ENCODE measurements around the gene MAB21L3.
"Not testable (repeated sequence)": the region's sequence is repeated elsewhere in the genome, so short reads cannot be mapped to it uniquely, and the experiment has no call there.

The MAB21L3 gene

DNA sequence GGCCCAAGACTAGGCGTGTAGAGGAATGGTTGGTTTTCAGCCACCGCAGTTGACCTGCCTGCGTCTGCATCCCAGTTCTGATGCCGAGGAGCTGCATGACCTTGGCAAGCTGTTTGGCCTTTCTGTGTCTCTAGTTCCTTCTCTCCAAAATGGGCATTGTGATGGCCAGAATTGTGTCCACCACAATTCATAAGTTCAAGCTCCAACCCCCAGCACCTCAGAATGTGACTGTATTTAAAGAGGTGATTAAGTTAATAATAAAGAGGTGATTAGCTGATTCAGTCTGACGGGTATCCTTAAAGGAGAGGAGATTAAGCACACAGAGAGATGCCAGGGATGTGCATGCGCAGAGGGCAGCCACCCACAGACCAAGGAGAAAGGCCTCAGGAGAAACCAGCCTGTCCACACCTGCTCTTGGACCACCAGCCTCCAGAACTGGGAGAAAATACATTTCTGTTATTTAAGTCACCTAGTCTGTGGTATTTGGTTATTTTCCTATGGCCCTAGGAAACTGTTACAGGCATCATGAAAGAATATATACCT is 28.5 kb downstream of the MAB21L3 start:
- DNase-seq: no peak

DNA sequence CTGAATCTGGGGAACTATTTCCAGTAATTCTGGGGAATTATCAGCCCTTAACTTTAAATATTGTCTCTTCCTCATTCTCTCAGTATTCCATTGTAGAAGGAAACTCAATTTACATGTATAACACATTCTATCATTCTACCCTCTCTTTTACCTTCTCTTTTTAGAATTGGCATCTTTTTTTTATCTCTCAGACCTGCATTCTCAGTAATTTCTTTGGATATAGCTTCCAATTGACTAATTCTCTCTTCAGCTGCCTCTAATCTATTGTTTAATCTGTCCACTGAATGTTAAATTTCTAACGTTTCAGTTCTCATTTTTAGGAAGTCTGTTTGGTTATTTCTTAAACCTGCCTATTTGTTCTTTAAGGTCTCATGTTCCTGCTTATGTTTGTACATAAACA is 33.0 kb downstream of the MAB21L3 start:
- no peak for DNase-seq

DNA sequence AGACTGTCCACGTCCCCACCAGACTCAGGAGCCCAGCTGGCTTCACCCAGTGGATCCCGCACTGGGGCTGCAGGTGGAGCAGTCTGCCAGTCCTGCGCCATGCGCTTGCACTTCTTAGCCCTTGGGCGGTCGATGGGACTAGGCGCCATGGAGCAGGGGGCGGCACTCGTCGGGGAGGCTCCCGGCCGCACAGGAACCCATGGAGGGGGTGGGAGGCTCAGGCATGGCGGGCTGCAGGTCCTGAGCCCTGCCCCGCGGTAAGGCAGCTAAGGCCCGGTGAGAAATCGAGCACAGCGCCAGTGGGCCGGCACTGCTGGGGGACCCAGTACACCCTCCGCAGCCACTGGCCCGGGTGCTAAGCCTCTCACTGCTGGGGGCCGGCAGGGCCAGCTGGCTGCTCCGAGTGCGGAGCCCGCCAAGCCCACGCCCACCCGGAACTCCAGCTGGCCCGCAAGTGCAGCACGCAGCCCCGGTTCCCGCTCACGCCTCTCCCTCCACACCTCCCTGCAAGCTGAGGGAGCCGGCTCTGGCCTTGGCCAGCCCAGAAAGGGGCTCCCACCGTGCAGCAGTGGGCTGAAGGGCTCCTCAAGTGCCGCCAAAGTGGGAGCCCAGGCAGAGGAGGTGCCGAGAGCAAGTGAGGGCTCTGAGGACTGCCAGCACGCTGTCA is 35.4 kb downstream of the MAB21L3 start:
- not testable (repeated sequence) for DNase-seq

DNA sequence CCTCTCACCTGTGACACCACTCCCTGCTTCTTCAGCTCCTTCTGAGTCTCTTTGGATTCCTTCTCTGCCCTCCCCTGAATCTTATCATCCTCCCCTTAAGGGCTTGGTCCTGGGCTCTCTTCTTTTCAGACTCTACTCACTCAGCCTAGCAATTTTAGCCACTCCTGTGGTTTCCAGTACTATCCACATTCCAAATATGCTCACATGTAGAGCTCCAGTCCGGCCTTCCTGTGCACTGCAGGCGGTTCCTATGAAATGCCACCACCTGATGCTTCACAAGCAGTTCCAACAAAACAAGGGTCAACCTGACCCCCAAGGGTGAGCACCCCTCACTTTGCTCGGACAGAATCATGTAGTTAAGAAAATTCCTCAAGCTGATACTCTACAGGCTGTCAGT is 35.9 kb downstream of the MAB21L3 start:
- DNase-seq: no peak

DNA sequence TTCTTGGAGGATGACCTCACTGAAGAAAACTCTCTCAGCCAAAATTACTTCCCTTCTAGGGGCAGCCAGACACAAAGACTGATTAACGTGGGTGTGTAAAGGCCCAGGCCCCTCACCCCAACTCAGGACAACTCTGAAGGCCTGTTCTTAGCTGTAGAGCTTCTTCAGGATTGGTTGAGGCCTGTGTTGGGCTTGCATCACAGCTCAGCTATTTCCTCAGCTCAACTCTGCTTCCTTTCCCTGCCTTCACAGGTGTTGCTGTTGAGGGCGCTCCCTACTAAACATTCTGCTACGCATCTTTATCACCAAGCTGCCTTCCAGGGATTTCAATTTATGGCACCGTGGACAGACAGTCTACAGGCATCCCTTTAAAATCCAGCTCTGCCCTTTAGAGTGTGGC is 36.8 kb downstream of the MAB21L3 start:
- no peak for DNase-seq

DNA sequence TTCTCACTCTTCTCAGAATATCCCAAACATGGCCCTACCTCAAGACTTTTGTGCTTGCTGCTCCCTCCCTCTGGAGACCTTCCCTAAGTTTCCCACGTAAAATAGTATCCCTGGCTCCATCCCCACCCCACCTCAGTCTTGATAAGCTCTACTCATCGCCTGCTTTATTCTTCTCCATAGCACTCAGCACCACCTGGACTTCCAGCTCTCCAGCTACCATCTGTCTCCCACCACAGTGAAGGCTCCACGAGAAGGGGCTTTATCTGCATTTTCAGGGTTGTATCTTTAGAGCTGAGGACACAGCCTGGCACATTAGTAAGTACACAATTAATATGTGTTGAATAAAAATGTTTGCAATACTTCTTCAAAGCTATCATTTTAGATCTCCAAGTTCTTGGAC is 37.8 kb downstream of the MAB21L3 start:
- no peak for DNase-seq

DNA sequence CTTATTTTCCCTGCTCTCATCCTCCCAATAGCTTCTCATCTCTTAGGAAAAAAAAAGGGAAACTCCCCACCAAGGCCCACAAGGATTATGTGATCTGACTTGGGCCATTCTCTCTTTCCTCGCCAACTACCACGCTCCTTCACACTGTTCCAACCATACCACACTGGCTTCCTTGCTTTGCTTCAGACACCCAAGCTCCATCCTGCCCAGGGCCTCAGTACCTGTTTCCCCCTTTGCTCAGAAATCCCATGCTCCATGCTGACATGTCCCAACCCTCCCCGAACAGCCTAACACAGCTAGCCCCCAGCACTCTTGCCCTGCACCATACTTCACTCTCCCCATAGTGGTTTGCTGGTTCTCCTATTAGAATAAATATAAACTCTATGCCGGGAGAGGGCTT is 39.2 kb downstream of the MAB21L3 start:
- no peak for DNase-seq

DNA sequence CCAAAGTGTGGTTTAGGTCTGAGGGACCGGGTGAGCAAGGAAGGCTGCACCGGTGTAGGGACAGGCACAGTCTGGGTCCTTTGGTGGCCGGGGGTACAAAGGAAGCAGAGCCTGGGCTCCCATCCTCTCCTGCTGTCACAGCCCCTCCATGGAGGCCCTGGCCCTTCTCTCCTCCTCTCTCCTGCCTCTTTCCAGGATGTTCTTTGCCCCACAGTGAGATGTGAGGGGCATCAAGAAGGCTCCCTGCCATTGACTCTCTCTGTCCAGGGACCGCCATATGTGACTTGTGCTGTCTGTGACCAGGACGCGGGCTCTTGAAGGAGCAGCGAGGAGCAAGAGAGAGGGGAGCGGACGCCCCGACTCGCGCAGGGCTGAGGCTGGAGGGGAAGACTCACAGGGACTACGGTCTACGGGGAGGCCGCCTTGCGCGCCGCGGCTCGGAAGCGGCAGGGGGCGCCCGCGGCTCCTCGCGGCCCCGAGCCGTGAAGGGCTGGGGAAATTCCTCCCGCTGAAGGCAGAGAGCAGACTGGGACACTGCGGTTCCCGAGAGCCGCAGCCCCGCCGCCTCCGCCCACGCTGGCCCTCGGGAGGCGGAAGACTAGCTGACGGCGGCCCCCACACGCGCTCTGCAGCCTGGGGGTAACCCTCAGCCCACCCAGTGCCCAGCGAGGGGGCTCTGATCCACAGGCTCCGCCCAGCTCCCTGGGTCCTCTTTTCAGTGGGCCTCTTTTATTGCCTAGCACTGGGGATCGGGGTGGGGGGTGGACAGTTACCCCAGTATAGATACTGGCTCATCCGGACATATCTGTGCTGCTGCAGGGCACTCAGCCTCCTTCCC is 40.8 kb downstream of the MAB21L3 start:
- peak; percentile 70 for DNase-seq

DNA sequence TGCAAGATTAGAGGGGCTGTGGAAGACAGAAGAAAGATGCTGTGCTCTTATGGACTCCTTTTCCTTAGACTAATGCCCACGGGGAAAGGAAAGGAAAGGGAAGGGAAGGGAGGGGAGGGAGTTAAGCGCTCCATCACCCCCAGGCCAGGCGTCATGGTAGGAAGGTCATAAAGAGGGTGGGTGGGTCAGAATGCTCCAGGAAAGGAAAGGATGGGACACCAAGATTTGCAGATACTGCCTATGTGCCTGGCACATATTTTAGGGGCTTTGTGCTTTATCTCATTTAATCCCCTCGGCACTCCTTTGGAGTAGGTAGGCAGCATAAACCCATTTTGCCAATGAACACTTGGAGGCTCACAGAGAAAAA is 41.4 kb downstream of the MAB21L3 start:
- DNase-seq: no peak

DNA sequence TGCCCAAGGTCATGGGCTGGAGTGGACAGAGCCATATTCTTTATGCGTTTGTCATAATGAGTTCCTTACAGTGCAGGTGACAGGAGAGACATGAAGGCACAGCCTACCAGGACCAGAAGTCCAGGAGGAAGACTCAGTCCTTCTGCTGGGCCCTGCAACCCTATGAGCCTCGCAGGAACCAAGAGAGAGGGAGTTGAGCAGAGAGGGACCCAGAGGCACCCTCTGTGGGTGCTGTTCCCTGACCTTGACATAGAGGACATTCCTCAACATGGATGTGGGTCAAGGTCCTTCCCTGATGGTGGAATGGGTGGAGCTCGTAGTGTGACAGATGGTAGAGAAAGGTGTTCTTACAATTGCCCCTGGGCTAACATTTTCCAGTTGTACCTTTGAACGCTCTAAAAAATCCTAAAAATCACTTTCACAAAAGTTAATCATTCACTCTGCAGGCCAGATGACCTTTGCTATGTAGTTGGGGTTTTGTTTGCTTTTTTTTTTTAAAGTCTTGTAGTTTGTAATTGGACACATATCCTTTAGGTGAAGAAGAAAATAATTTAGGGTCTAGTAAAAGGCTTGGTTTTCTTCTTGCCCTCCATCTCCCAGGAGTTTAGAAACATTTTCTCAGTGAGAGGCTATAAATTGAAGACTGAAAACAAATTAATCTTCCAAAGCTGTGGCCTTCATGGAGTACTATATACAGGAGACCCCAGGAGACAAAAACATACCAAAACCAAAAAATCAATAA is 41.9 kb downstream of the MAB21L3 start:
- DNase-seq: no peak

DNA sequence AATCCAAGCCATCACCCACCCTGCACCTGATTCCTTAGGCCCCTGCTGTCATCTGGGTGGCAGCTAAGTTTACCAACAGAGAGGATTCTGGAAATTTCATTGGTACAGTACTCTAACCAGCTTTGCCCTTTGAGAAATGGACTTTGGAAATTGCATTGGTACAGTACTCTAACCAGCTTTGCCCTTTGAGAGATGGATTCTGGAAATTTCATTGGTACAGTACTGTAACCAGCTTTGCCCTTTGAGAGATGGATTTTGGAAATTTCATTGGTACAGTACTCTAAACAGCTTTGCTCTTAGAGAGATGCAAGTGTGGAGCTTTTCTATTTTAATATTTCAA is 42.5 kb downstream of the MAB21L3 start:
- no peak for DNase-seq

DNA sequence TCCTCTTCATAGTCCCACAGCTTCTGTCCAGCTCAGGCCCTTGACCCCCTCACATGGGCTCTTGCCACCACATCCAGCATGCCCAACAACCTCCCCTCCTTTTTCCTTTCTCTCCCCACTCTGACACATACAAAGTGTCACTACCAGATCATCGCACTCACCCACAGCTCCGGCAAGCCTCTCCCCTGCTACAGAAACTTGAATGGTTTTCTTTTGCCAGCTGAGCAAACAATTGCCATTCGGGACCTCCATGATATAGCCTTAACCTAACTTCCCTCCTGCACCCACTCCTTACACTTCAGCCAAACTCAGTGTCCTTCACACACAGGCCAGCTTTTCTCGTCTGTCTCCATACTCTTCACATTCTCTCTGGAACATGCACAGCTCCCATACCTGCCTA is 43.3 kb downstream of the MAB21L3 start:
- DNase-seq: no peak

DNA sequence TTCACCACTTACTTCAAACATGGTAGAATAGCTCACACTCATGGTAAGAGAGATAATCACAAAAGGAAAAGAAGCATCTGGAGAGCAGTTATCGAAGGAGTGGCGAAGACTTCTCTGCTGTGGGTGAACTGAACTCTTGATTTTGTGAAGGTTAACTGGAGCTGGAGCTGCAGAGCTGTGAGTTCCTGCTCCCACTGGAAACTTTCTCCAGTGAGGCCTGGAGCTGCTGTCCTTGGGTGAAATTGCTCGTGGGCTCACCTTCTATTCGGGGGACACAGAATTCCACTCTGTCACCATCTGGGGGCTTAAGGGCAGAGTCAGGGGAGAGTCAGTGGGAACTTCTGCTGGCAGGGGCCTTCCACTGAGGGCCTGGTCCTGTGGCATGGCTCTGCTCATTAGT is 45.9 kb downstream of the MAB21L3 start:
- no peak for DNase-seq

DNA sequence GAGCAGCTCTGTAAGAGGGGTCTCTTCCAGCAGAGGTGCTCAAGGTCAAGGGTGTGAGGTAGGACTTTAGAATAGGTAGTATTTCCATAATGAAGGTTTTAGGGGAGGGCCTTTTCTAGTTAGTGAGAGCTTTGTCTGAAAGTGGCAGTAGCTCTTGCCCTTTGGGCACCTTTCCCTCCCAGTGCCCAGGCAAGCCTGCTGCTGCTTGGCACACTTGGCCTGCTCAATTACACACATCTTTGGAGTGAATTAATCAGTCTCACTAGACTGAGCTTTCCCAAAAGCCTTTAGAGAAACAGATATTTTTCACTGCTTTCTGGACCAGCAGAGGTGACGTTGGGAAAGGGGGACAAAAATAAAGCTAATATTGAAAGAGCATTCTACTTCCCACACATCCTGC is 48.0 kb downstream of the MAB21L3 start:
- DNase-seq: no peak

DNA sequence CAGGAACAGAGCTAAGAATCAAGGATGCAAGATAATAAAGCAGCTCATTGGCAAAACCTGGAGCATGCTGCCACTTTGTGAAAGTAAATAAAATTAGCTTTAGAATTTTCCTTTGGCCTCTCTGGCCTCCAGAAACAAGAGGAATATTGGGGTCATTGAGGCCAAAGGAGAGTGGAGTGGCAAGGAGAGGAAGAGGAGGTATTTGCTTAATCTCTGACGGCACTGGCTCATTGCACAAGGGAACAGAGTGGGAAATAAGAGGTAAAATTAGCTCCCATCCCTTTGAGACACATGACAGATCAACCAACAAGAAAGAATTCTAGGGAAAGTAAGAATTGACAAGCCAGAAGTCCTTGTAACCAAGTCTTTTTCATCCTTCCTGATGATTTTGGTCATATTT is 48.4 kb downstream of the MAB21L3 start:
- no peak for DNase-seq

DNA sequence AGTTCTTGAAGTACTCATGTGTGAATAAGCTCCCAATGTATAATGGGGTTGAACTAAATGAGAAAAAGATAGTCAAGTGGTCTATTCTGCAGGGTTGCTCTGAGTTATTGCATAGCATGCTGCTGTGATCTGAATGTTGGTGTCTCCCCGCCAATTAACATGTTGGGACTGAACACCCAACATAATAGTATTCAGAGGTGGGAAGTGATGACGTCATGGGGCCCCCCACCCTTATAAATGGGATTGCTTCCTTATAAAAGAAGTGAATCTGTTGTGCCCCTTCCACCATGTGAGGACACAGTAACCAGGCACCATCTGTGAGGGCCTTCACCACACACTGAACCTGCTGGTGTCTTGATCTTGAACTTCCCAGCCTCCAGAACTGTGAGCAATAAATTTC is 50.2 kb downstream of the MAB21L3 start:
- no peak for DNase-seq

DNA sequence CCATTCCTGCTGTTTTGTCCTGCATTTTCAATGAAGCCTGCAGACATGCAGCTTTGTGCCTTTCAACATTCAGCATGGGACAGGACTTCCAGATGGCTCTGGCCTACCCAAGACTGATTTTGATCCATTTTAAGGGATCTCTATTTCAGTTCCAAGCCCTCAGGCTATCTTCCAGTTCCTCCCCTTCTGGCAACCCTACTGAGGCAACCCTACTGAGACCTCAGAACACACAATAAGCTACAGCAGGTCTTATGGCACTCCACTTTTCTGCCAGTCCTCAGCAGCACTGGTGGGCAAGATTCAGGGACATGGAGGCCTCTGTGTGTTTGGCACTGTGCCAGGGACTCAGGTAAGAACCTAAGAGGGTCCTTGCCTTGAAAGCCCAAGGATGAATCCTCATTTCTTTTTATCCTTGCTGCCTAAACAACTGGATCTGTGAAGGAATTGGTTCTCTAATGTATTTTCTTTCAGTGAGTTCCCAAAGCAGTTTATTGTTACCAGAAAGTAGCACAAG is 50.7 kb downstream of the MAB21L3 start:
- no peak for DNase-seq

DNA sequence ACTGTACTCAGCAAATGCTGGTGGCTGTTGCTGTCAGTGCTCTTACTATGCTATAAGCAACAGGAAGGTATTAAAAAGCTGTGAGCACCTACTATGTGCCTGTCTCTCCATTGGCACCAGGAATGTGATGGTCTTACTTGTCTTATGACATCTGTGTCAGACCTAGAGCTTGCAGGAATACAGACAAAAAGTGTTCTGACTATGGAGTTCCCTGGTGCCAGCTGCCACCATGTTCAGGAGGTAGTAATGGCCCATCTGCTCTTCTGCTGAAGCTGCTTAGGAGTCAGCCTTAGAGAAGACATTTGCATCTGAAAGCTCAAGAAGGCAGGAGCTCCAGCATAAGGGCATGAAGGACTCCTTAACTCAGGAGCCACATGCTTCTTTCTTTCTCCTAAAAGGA is 52.3 kb downstream of the MAB21L3 start:
- DNase-seq: no peak

DNA sequence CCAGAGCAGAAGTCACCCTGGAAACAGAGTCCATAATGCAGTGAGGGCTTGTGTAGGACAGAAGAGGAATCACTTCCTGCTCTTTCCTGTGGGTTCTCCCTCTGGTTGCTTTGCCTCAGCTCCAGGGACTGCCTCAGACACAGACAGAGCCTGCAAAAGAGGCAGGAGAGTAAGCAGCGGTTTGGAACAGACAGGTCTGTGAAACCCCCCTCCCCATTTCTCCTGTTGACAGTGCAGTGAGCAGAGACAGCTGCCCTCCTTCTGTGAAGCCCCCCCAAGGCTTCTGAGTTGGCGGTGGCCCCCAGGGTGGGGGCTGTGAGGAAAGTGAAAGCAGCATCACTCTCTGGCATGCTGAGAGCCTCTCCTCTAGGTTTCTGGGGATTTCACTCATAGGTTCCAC is 53.0 kb downstream of the MAB21L3 start:
- no peak for DNase-seq

DNA sequence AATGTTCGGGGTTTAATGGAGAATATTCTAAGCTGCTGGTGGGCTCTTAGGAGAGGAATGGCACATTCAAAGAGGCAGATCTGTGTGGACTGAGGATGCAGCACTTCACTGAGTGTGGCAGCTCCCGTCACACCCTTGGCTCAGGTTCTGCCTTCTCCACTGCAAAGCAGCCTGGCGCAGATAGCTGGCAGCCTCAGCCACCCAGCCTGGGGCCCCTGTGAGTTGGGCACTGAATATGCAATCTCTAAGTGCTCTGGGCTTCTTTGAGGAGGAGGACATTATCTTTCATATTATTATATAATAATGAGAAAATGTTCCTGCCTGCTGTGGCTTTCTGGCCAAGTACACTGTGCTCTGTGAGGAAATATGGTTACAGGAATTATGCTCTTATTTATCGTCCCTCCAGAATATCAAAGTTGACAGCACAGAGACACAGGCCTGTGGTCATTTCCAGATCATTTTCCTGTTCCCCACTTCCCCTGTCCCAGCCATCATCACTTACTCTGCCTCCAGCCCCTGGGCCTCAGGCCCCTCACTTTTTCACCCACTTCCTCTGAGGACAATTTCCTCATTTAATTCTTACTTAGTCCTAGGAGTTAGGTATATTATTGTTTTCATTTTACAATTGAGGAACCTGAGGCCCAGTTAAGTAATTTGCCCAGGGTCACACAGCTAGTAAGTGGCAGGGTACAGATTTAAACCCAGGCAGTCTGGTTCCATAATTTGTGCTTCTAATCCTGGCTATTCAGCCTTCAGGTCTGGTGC is 53.6 kb downstream of the MAB21L3 start:
- no peak for DNase-seq

DNA sequence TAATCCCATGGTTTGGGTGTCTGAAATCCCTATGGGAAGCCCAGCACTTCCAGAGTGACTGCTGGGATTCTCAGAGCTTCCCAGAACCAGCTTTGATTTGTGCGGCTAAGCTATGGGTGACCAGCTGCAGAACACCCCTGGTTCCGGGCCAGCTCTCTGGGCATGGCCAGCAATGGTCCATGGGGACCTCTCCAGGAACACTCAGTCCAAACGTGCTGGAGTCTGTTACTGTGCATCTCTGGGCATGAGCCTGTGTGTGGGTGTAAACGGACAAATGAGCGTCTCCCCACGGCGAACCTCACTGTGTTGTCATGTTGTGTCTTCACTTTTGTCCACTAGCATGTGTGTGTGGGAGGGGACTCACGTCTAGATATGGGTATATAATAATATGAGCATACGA is 54.4 kb downstream of the MAB21L3 start:
- DNase-seq: no peak

DNA sequence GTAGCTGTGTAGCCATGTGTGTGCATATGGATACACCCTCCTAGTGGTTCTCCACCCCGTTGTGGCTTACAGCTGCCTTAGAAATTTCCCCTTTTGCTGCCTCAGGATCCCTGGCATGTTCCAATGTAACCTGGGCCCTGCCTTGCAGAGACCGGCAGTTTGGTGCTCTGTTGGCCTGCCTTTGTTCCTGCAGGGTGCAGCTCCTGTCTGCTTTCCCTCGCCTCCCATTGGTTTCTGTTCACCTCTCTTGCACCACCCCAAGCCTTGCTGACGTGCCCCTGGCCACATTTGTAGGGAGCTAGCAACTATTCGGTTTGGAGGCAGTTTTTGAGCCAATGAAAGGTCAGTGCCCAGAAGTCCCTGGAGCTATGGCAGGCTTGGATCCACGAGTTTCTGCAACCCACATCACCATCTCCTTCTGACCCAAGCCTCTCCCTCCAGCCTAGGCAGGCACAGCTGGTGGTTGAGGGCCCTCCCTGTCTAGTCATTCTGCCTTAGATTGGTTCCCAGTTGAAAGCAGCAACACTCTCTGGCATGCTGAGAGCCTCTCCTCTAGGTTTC is 54.9 kb downstream of the MAB21L3 start:
- DNase-seq: no peak

DNA sequence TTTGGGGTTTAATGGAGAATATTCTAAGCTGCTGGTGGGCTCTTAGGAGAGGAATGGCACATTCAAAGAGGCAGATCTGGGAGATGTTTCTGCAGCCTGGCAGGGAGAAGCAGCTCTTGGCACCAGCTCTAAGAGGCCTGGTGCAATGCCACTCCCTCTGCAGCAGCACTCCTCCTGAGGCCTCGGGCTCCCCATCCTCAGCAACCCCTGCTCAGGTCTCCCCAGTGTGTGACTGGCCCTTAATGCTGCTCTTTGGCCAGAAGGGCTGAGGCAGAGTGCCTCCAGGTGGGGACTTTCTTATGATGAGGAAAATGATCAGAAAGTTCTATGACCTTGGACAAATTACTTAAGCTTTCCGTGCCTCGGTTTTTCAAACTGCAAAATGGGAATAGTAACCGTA is 55.5 kb downstream of the MAB21L3 start:
- DNase-seq: no peak
